ENCODE data around the gene SUPT4H1.

SUPT4H1 gene

GRCh38 chr17:58380207-58381123 lies 28.5 kb upstream of the SUPT4H1 start:
- FAIRE-seq, result no peak

GRCh38 chr17:58379511-58379824 lies 27.5 kb upstream of the SUPT4H1 start:
- FAIRE-seq, result no peak

DNA sequence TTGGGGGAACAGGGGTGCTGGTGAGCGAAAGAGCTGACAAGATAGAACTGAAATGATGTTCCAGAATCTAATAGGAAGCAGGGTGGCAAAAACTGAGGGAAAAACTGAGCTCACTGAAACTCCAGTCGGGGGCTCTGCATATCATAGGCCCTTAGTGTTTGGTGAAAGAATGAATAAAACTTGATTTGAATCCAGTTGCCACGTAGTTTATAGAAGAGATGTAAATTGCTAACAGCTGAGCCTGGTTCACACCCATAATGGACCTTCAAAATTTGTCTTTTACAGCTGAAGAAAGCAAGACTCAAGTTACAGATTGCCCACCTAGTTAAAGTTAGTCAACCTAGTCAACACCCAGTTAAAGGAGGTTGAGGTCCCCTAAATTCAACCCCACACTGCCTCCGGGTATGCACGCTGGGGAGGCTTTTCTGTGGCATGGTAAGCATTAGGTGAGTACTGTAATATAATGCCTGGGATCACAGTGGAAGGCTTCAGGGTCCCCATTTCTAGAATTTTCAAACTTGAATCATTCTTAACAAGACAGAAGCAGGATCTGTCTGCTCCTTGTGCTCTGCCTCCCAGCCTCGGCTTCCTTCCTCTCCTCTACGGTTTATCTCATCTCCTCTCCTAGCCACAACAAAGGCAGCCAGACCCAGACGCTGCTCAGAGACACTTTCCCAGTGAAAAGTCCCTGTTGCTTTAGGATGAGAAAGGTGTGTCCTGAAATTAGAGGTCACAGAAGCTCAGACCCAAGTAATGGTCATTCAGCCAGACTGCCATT lies 26.9 kb upstream of the SUPT4H1 start:
- FAIRE-seq, result no peak

DNA sequence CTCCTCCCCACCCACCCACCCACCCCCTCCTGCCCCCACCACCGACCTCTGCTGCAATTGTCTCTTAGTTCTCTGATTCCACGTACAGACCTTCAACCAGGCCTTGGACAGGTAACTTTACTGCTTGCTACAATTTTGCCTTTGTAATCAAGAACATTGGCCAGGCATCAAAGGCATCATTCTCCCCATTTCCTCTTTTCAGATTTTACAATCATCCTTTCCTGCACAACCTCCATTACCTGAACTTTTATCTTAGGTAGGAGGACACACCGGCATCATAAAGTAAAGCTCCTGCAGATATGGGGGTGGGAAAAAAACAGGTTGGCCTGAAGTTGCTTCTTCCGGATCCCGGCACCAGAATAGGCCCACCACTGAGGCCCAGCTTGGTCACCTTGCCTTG lies 25.7 kb upstream of the SUPT4H1 start:
- FAIRE-seq, result no peak

- no peak for FAIRE-seq
Observed at GRCh38 chr17:58377093-58377601, 25.1 kb upstream of the SUPT4H1 start.

GRCh38 chr17:58376472-58377000 lies 24.5 kb upstream of the SUPT4H1 start:
- no peak for FAIRE-seq

GRCh38 chr17:58375811-58376210 lies 23.8 kb upstream of the SUPT4H1 start:
- no peak for FAIRE-seq

DNA sequence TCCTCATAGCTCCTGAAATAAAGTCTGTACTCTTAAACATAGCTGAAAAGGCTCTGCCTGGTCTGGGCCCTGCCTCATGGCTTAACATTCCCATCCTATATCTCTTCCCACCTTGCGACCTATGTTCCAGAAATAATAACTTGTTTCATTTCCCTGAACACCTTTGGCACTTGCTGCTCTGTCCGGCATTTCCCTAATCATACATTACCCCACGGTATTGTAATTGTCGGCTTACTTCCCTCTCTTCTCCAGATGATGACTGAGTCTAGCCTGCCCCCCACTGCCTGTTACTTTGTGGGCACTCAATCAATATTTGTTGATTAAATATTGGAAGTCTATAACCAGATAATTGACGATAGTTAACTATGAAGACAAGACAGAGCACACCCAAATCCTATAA lies 23.3 kb upstream of the SUPT4H1 start:
- FAIRE-seq, result no peak

GRCh38 chr17:58373923-58374322 lies 21.9 kb upstream of the SUPT4H1 start:
- no peak for FAIRE-seq

DNA sequence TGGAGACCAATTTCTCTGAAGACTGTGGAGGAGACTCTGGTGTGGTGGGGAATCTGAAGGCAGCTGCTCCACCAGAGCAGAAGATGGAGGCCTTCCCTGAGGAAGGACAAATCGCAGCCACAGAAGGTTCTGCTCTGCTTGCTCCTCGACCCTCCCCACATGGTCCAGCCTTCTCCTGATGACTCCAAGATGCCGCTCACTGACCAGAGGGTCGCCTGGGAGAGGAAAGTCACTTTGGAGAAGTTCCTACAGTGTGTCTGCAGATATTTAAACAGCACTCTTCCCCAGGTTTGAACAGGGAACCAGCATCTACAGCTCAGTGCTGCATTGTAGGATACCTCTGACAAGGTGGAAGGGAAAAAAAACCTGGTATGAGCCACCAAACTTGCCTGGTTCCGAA lies 21.0 kb upstream of the SUPT4H1 start:
- no peak for FAIRE-seq

DNA sequence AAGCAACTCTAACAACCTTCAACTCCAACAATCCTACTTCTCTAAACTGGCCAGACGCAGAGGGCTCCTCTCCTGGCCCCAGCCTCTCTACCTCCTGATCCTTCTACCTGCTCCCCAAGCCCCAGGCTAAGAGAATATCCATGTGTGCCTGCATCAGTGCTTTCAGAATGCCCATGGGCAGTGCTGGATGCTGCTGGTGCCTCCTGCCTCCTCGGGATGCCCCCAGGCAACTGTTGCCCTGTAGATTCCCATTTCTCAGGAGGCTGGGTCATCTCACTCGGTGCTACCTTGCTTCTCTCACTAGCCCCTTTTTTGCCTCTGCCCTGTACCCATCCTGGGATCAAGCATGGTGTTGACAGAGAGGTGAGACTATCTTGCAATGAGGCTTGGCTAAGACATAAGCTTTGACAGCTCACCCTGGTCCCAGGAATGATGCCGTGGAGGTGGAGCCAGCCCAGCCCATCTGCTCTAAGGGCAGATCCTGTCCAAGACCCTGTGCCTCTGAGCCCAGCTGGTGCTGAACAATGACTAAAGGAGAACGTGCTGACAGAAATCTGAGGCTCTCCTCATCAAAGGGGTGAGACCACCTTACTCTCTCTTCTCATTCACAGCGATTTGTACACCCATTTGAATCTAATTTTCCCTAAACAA lies 19.4 kb upstream of the SUPT4H1 start:
- FAIRE-seq, result no peak

GRCh38 chr17:58370716-58371115 lies 18.7 kb upstream of the SUPT4H1 start:
- no peak for FAIRE-seq

DNA sequence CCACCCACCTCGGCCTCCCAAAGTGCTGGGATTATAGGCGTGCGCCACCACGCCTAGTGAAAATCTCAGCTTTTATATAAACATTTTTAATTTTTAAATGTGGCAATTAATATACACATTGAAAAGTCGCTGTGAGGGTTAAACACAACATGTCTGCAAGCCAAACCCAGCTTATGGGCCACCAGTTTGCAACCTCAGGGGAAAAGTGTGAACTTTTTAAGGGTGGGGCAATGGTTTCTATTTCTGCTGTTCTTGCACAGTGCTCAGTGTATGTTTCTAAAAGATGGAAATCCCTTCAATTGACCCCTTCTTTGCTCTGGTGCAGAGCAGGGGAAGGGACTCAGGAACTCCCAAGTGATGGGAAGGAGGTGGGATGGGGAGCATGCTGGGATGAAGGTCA lies 18.3 kb upstream of the SUPT4H1 start:
- FAIRE-seq, result no peak

GRCh38 chr17:58369214-58370031 lies 17.4 kb upstream of the SUPT4H1 start:
- FAIRE-seq, result no peak

DNA sequence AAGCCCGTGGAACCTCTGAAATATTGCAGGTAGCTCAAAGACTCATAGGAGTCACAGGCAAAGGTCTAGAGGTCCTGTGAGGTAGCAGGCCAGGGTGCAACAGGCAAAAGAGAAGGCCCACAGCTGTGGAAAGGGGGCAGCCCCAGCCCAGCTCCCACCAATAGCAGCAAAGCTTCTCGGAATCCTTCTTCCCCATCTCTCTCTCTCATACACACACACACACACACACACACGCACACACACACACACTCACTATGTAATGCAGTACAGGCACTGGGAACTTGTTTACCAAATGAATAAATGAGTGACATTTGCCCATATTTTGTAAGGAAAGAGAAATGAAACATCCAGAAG lies 16.8 kb upstream of the SUPT4H1 start:
- no peak for FAIRE-seq

- FAIRE-seq, result no peak
Observed at GRCh38 chr17:58367461-58367860, 15.5 kb upstream of the SUPT4H1 start.

- FAIRE-seq, result no peak
Observed at GRCh38 chr17:58365980-58366595, 14.1 kb upstream of the SUPT4H1 start.

- FAIRE-seq, result no peak
Observed at GRCh38 chr17:58365185-58365979, 13.4 kb upstream of the SUPT4H1 start.

DNA sequence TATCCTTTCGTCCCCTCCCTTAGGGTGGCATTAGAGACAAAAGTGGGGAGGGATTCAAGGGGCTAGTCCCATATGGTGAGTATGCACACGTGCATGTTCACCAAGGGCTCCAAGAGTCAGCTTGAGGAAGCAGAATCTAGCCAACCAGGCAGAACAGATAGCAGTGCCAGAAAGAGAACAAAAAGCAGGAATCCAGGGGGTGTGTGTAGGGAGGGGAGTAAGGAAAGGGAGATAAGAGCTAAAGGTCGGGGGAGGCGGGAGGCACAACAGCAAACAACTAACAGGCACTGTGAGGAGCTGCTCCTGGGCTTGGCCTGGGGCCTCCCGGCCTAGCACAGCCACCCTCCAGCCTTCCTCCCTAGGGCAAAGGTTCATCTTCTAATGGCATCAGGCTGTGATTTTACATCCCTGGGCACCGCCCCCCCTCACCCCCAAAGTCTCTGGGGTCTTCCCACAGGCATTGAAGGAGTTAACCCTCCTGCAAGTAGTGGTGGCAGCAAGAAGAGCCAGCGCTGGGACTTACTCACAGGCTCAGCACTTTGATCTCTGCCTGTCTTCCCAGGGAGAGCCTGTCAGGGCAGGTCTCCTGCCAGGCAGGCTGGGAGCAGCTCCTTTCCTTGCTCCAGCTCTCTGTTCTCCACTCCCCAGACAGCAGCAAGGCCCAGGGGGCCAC lies 12.4 kb upstream of the SUPT4H1 start:
- FAIRE-seq, result no peak

GRCh38 chr17:58363457-58364185 lies 11.6 kb upstream of the SUPT4H1 start:
- FAIRE-seq, result no peak
